NCI-H69 (cell line): ENCODE results near the gene YAF2.
"Not testable (repeated sequence)": the region's sequence is repeated elsewhere in the genome, so short reads cannot be mapped to it uniquely, and the experiment has no call there.

Experiments
- DNase-seq: peaks from one replicate; lab custom pipeline; 2025; lab: John Stamatoyannopoulos, UW

The YAF2 gene

GRCh38 chr12:42255221-42255865 is 17.3 kb upstream of the YAF2 start:
- DNase-seq = no peak

- not testable (repeated sequence) for DNase-seq
These were observed 14.6 kb upstream of the YAF2 start for GRCh38 chr12:42252645-42253044.

DNA sequence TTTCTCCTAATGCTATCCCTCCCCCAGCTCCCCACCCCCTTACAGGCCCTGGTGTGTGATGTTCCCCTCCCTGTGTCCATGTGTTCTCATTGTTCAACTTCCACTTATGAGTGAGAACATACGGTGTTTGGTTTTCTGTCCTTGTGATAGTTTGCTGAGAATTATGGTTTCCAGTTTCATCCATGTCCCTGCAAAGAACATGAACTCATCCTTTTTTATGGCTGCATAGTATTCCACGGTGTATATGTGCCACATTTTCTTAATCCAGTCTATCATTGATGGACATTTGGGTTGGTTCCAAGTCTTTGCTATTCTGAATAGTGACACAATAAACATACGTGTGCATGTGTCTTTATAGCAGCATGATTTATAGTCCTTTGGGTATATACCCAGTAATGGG is 11.0 kb upstream of the YAF2 start:
- not testable (repeated sequence) for DNase-seq

DNA sequence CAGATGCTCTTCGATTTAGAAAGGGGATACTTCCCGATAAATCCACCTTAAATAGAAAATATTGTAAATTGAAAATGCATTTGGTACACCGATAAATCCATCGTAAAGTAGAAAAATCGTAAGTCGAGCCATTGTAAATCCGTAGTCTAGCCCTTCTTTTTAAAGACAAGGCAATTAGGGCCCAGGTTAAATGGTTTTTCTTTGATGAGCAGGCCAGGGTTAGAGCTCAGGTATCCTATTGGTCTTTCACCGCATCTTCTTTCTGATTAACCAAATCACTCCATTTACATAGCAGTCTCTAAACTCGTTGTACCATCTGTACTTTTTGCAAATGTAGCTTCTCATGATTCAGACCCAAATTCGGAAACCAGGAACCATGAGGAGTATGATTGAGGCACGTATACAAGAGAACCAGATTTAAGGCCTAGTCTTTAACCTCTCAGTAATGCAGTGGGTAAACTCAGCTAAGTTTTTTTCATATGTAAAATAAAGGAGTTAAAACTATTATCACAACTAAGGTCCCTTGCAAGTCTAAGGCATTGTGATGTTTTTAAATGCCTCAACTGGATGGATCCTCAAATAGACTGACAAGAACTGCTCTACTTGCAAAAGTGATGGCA is 2.2 kb upstream of the YAF2 start:
- DNase-seq = no peak

- DNase-seq = peak; percentile 79
These were observed 202 bp downstream of the YAF2 start for GRCh38 chr12:42237853-42238239.

- DNase-seq = peak; percentile 92
These were observed 796 bp downstream of the YAF2 start for GRCh38 chr12:42237052-42237852.

GRCh38 chr12:42236017-42236416 is 2.0 kb downstream of the YAF2 start:
- no peak for DNase-seq

DNA sequence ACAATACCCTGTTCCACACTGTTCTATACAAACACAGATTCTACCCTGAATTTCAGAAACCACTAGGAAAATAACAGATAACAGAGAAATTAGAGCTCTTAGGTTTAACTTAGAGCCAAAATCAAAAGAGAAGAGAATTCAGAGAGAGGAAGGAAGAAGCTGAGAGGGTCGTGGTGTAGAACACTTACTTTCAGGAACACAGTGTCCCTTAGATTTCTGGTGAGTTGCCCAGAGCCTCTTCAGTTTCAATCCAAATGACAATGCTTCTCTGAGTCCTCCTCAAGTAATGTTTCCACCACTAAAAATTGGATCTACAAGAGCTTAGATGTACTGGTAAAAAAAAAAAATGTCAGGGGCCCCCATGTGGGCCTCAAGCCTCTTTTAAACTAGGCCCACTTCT is 2.6 kb downstream of the YAF2 start:
- DNase-seq = peak; percentile 36

- DNase-seq = peak; percentile 60
These were observed 3.1 kb downstream of the YAF2 start for GRCh38 chr12:42234970-42235369.

- not testable (repeated sequence) for DNase-seq
These were observed 10.5 kb downstream of the YAF2 start for GRCh38 chr12:42227525-42227924.

- not testable (repeated sequence) for DNase-seq
These were observed 13.5 kb downstream of the YAF2 start for GRCh38 chr12:42224501-42224900.

DNA sequence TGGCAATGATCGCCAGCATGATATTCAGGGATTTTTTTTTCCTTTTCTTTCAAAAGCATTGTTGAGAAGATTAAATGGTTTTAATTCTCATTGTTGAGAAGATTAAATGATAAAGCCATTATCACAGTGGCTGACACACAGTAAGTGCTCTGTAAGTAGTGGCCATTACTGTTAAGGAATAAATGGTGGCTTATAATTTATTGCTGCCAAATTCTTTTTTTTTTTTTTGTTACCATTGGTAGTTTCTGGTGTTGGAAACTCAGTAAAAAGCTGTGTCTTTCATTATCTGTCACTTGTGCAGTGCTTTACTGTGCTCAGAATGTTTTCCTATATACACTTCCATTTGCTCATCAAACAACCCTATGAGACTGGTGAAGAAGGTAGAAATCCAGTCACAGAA is 15.3 kb downstream of the YAF2 start:
- DNase-seq = no peak

- DNase-seq = no peak
These were observed 16.3 kb downstream of the YAF2 start for GRCh38 chr12:42221726-42222125.

DNA sequence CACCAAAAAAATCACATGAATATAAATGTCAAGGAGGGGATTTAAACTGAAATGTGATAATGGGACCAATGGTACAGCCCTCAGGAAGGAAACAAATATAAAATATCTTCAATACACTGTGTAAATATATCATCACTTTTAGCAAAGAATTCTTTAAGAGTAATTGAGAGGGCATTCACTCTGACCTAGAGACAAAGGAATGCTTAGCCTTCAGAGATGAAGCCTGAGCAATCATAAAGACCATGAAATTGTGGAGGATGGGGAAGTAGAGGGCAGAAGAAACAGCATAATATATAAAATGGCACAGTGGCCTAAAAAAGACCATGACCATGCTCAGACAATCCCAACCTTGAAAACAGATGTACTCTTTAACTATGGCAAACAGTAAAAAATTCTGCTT is 20.4 kb downstream of the YAF2 start:
- no peak for DNase-seq

- DNase-seq = peak; percentile 7
These were observed 21.3 kb downstream of the YAF2 start for GRCh38 chr12:42216737-42217136.

- not testable (repeated sequence) for DNase-seq
These were observed 22.3 kb downstream of the YAF2 start for GRCh38 chr12:42215759-42216158.

DNA sequence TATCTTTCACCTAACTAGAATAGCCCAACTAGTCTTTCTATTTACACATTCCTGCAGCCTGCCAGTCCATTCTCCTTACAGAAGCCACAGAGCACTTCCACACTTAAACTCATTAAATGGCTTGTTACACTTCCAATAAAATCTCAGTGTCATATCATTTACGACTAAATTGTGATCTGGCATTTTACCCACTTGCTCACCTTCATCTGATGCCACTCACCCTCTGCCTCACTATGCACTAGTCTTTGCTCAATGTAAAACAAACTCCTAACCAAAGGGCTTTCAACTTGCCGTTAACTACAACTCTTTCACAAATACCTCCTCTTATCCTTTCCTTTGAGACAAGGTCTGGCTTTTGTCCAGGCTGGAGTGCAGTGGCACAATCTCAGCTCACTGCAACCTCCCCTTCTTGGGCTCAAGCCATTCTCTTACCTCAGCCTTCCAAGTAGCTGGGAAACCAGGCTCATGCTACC is 24.1 kb downstream of the YAF2 start:
- DNase-seq = peak; percentile 64

DNA sequence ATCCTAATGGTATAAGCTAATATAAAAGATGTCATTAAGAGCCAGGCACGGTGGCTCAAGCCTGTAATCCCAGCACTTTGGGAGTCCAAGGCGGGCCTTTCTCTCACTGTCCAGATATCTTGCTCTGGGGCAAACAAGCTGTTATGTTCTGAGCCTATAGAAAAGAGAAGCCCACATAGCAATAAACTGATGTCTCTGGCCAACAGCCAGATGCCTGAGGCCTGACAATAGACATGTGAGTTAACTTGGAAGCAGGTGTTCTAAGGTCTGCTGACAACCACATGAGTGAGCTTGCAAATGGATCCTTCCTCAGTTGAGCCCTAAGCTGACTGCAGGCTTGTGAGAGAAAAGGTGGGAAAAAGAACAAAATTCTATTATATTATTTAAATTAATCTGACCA is 25.0 kb downstream of the YAF2 start:
- DNase-seq = peak; percentile 98

DNA sequence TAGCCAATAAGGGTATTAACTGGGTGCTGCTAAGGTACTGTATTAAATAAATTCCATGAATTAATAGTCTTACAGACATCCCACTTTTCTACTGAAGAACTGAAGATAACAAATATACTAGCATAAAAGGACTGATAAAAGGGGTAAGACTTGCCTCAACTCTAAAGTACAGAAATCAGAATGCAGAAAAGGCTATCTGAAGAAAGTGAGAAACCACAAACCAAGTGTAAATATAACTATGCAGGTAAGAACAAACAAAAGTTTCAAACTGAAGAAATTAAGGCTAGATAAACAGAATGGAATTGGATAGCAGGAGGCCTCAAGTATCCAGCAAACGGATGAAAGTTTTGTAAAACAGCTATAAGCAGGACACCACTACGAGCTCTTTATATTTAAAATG is 29.5 kb downstream of the YAF2 start:
- DNase-seq = no peak

- DNase-seq = no peak
These were observed 33.2 kb downstream of the YAF2 start for GRCh38 chr12:42204819-42205218.

GRCh38 chr12:42204362-42204761 is 33.7 kb downstream of the YAF2 start:
- no peak for DNase-seq

DNA sequence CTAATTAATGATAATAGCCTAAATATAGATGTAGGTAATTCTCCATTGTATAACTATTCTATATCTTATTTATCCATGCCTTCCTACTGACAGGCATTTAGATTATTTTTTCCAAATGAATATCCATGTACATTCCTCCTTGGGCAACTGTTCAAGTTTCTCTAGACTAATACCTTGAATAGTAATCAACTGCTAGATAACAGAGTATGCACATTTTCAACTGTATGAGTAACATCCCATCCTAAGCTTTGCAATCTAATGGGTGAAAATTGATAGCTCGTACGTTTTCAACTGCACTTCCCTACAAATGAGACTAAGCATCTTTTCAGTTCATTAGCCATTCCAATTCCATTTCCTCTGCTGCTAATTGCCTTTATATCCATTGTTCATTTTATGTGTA is 37.0 kb downstream of the YAF2 start:
- no peak for DNase-seq

DNA sequence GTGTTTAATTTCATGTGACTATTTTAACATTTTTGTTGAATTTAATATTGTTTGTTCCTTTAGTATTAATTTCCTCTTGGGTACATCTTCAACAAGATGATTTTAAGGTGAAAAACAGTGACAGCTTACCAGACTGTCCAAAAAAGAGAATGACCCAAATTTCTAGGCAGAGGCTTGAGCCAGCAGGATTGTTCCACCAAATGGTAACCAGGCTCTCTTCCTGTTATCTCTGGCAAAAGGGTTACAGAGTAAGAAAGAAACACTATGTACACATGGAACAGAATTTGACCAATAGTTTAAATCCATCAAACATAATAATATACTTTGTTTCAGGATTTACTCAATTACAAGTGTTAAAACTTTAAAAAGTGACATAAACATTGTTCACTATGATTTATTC is 39.0 kb downstream of the YAF2 start:
- no peak for DNase-seq
